Osteoblast (primary cell): ENCODE measurements around the gene CALN1. TPM values are rescaled to one million over a fixed set of nuclear protein-coding genes. Genes with fewer than 3 reads are reported as not detected.

Experiments
- DNase-seq: peaks from one replicate; pipeline ENCODE4 v3.0.0; 2011; ENCODE audit warnings: low spot score, mixed read lengths; ENCODE audit not compliant: insufficient read length; ENCODE audit errors: missing footprints
- H2AFZ ChIP-seq: 2 replicates; pipeline ENCODE4 v1.6.0; 2011; ENCODE audit warnings: mild to moderate bottlenecking, low read length
- H3K27ac ChIP-seq: 2 replicates; pipeline ENCODE4 v1.5.1; 2011; ENCODE audit warnings: mild to moderate bottlenecking, low read depth, low read length, moderate library complexity
- H3K27me3 ChIP-seq: 2 replicates; pipeline ENCODE4 v1.6.0; 2012; ENCODE audit warnings: mild to moderate bottlenecking, control low read depth, inconsistent platforms, low read length, moderate library complexity; ENCODE audit not compliant: insufficient read depth
- H3K36me3 ChIP-seq: 2 replicates; pipeline ENCODE4 v1.5.1; 2011; ENCODE audit warnings: mild to moderate bottlenecking, low read length, control low read depth, moderate library complexity; ENCODE audit not compliant: insufficient read depth
- H3K4me1 ChIP-seq: 2 replicates; pipeline ENCODE4 v1.5.1; 2011; ENCODE audit warnings: mild to moderate bottlenecking, low read length, control low read depth, moderate library complexity; ENCODE audit not compliant: insufficient read depth
- H3K4me2 ChIP-seq: 2 replicates; pipeline ENCODE4 v1.6.0; 2011; ENCODE audit warnings: mild to moderate bottlenecking, low read length; ENCODE audit not compliant: insufficient read depth
- H3K4me3 ChIP-seq: fragments of 200-600 bp; sonication (generic); 3 replicates; pipeline ENCODE4 v1.5.1; 2012; ENCODE audit warnings: mild to moderate bottlenecking, low read length, inconsistent platforms; ENCODE audit not compliant: insufficient read depth
- H3K79me2 ChIP-seq: 2 replicates; pipeline ENCODE4 v1.6.0; 2012; ENCODE audit warnings: mild to moderate bottlenecking, low read length, control low read depth, inconsistent platforms; ENCODE audit not compliant: insufficient read depth
- H3K9me3 ChIP-seq: 2 replicates; pipeline ENCODE4 v1.5.1; 2011; ENCODE audit warnings: low read depth, low read length, control low read depth
- H4K20me1 ChIP-seq: 2 replicates; pipeline ENCODE4 v1.6.0; 2012; ENCODE audit warnings: mild to moderate bottlenecking, low read length, control low read depth; ENCODE audit not compliant: insufficient read depth
- CTCF ChIP-seq: IDR thresholded peaks from 2 replicates; pipeline ENCODE4 v1.5.1; 2011; ENCODE audit warnings: mild to moderate bottlenecking, low read depth, low read length, moderate library complexity; ENCODE audit errors: extremely low read depth
- total RNA-seq: library from RNA; depleted of rRNA; stranded (reverse); fragments of >200 nt; gene quantifications from 2 replicates; pipeline ENCODE4 v1.2.3, GENCODE V29; 2012

Gene CALN1
- total RNA-seq, 1 donor = not detected

GRCh38 chr7:72161534-72161933, 250.6 kb downstream of the CALN1 start:
- Histone ChIP-seq H3K79me2 (no peaks in the 10 kb centered on the region), H3K27me3 (no peaks in the 10 kb centered on the region), H4K20me1 (no peaks in the 10 kb centered on the region), H3K4me3 (no peak overlapping the region), H3K36me3 (no peaks in the 10 kb centered on the region), H3K9me3 (no peaks in the 10 kb centered on the region), H3K4me1 (no peaks in the 10 kb centered on the region), H3K27ac (no peak overlapping the region), H3K4me2 (no peak overlapping the region), H2AFZ (no peak overlapping the region)
- TF ChIP-seq CTCF = no peak
- DNase-seq = no peak

- Histone ChIP-seq H2AFZ (no peak overlapping the region), H3K27ac (no peak overlapping the region), H3K27me3 (no peaks in the 10 kb centered on the region), H3K4me2 (no peak overlapping the region), H4K20me1 (no peaks in the 10 kb centered on the region), H3K4me3 (no peak overlapping the region), H3K4me1 (no peaks in the 10 kb centered on the region), H3K9me3 (no peaks in the 10 kb centered on the region), H3K79me2 (no peaks in the 10 kb centered on the region), H3K36me3 (no peaks in the 10 kb centered on the region)
- no peak for TF ChIP-seq CTCF
- no peak for DNase-seq
These were observed 252.2 kb downstream of the CALN1 start for GRCh38 chr7:72159911-72160310.

- no peak for DNase-seq
- Histone ChIP-seq H3K27ac (no peak overlapping the region), H3K4me2 (no peak overlapping the region), H3K9me3 (no peaks in the 10 kb centered on the region), H3K4me1 (no peaks in the 10 kb centered on the region), H3K27me3 (no peaks in the 10 kb centered on the region), H3K36me3 (no peaks in the 10 kb centered on the region), H3K79me2 (no peaks in the 10 kb centered on the region), H3K4me3 (no peak overlapping the region), H2AFZ (no peak overlapping the region), H4K20me1 (no peaks in the 10 kb centered on the region)
- no peak for TF ChIP-seq CTCF
These were observed 255.5 kb downstream of the CALN1 start for GRCh38 chr7:72156671-72157070.

GRCh38 chr7:72153132-72153512, 259.0 kb downstream of the CALN1 start:
- no peaks in the 10 kb centered on the region for H3K36me3 ChIP-seq
- no peak for DNase-seq
- H2AFZ ChIP-seq = no peak overlapping the region
- H3K4me2 ChIP-seq = no peak overlapping the region
- H3K4me1 ChIP-seq = no peaks in the 10 kb centered on the region
- no peaks in the 10 kb centered on the region for H3K9me3 ChIP-seq
- no peaks in the 10 kb centered on the region for H4K20me1 ChIP-seq
- H3K4me3 ChIP-seq = no peak overlapping the region
- no peak overlapping the region for H3K27ac ChIP-seq
- H3K27me3 ChIP-seq = no peaks in the 10 kb centered on the region
- TF ChIP-seq CTCF = no peak
- no peaks in the 10 kb centered on the region for H3K79me2 ChIP-seq
